Stimulated activated CD4-positive, alpha-beta T cell treated with anti-CD3 and anti-CD28 coated beads, Interleukin-4, amount 100 ng/mL, for 4 hours (primary cell): ENCODE measurements around the gene ANTKMT.
"Not testable (repeated sequence)": the region's sequence is repeated elsewhere in the genome, so short reads cannot be mapped to it uniquely, and the experiment has no call there.

Source experiments
- DNase-seq, 2 experiments: peaks; one replicate each; pipeline ENCODE4 v3.0.0-alpha.2; 2020

Gene ANTKMT

GRCh38 chr16:746637-747036 lies 25.7 kb downstream of the ANTKMT start:
- DNase-seq = no peak

GRCh38 chr16:747978-748746 lies 27.2 kb downstream of the ANTKMT start:
- DNase-seq = no peak

DNA sequence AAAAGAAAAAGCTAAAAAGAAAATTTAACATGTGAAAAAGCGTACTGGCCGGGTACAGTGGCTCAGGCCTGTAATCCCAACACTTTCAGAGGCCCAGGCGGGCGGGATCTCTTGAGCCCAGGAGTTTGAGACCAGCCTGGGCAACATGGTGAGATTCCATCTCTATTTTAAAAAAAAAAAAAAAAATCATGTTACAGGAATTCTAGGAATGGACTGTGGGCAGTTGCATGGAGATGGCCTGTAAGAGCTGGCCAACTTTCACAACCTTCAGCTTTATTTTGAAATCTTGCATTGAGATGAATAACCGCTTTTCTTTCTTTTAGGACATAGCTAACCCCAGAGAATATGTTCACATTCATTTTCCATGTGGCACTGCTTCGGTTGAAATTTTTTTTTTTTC lies 28.1 kb downstream of the ANTKMT start:
- no peak for DNase-seq

DNA sequence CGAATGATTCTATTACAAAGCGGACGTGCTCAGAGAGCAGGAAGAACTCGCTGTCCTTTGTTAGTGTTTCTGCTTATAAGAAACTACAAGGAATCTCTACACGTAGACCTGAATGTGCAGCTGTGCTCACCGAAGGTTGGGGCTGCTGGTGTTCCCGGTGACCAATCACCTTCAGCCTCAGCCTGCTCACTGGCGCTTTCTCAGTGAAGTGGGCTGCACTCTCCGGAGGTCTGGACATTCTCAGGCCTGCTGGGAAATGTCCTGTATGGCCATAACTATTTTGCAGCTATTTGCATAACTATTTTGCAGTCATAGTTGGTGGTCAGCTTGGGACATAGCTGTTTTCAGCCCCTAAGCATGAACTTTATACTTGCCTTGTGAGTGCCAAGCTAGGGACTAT lies 29.5 kb downstream of the ANTKMT start:
- no peak for DNase-seq

DNA sequence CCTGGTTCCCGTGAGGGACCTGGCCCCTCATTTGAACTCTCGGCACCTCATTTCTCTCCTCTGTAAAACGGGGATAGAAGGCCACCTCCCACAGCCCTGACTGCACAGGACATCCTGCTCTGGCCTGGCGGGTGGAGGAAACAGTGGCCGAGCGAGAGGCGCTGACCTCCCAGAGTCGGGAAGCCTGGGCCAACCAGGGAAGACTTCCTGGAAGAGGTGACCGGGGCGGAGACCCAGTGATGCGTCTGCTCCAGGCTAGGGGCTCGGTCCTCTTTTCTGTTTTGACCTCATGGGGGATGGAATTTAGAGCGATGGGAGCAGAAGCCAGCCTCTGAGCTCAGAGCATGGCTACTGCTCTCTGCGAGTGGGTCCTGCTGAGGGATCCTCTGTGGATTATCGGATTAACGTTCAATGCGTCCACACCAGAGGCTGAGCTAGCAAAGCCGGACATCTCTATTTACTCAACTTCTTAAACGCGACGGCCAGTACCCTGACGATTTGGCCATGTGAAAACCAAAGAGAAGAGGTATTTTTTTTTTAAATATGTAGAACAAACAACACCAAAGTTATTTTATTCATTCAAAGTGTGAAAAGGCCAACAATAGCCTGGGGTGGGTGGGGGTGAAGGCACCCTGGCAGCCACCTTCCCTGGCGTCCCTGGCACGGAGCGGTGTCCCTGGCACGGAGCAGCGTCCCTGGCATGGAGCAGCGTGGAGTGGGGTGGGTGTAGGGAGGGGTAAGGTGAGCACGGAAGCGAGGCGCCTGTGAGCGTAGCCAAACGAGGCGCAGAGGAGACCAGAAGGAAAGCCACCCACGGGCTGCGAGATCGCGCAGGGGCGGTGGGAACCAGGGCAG lies 30.4 kb downstream of the ANTKMT start:
- no peak for DNase-seq

GRCh38 chr16:752007-752312 lies 31.0 kb downstream of the ANTKMT start:
- no peak for DNase-seq

DNA sequence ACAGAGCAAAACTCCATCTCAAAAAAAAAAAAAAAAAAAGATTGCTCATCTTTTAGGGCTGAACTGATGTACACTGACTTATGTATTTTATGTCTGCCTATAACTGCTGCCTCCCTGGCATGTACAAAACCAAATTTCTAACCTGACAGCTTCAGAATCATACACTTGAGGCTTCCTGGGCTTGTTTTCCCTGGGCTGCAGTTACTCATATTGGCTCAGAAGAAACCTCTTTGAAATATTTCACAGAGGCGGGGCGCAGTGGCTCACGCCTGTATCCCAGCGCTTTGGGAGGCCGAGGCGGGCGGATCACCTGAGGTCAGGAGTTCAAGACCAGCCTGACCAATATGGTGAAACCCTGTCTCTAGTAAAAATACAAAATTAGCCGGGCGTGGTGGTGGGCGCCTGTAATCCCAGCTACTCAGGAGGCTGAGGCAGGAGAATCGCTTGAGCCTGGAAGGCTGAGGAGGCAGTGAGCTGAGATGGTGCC lies 33.2 kb downstream of the ANTKMT start:
- not testable (repeated sequence) for DNase-seq

- no peak for DNase-seq
These were observed 33.7 kb downstream of the ANTKMT start for GRCh38 chr16:754656-755055.

DNA sequence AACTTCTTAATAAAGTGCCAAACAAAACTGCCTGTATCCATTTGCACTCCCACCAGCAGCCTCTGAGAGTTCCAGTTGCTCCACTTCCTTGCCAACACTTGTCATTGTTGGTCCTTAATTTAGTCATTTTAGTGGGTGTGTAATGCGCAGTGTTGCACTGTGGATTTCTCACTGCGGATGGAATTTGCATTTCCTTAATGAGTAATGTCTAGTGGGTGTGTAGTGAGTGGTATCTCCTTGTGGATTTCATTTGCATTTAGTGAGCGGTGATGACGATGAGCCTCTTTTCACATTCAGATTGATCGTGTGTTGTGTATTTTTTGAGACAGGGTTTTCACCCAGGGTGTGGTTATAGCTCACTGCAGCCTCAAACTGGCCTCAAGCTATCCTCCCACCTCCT lies 35.5 kb downstream of the ANTKMT start:
- no peak for DNase-seq

DNA sequence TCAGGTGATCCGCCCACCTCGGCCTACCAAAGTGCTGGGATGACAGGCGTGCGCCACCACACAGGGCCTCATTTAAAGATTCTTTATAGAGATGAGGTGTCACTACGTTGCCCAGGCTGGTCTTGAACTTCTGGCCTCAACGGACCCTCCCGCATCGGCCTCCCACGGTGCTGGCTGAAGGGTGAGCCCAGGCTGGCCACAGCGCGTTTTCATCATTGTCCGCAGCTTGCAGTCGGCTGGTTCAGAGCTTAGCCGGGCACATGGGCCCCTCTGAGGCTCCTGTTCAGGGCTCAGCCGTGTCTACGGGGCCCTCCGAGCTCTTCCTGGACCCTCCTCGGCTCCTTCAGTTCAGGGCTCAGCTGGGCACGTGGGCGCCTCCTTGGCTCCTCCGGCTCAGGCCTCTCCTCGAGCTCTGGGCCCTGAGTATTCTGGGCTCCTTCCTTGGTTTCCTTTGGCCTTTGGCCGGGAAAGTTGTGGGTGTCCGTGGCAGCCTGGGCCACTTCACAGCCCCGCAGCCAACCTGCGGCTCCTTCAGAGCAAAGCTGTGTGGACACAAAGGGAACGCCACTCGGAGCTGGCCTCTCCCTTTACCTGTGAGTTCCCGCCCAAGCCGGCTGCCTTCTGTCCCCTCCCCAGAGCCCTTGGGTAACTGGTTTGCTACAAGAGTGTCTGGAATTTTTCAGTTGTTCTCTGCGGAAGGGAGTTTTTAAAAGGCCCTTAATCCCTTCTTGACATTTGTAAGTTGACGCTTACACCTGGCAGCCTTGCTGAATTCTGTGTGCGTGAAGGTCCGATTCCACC lies 38.4 kb downstream of the ANTKMT start:
- DNase-seq = no peak

DNA sequence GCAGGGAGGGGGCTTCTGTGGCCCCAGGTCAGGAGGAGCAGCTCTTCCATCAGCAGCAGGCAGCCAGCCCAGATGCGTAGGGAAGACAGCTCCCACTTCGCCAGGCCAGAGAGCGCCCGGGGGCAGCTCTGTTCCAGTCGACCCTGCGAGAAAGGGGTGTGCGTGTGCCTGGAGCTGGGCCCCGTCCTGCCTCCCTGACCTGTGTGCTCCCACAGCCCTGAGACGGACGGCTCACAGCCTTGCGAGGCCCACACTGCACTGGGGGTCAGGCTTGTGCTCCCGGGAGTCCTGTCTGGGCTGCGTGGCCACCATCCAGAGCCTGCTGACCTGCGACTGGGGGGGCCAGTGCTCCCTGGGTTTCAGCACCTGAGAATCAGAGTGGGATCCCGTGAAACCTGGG lies 39.1 kb downstream of the ANTKMT start:
- no peak for DNase-seq

- no peak for DNase-seq
These were observed 39.8 kb downstream of the ANTKMT start, which contains the start of gene MSLN for GRCh38 chr16:760545-761343. Gene MSLN (plus strand): TSS chr16:760734. CDS start chr16:762681, 1,947 bp downstream.

DNA sequence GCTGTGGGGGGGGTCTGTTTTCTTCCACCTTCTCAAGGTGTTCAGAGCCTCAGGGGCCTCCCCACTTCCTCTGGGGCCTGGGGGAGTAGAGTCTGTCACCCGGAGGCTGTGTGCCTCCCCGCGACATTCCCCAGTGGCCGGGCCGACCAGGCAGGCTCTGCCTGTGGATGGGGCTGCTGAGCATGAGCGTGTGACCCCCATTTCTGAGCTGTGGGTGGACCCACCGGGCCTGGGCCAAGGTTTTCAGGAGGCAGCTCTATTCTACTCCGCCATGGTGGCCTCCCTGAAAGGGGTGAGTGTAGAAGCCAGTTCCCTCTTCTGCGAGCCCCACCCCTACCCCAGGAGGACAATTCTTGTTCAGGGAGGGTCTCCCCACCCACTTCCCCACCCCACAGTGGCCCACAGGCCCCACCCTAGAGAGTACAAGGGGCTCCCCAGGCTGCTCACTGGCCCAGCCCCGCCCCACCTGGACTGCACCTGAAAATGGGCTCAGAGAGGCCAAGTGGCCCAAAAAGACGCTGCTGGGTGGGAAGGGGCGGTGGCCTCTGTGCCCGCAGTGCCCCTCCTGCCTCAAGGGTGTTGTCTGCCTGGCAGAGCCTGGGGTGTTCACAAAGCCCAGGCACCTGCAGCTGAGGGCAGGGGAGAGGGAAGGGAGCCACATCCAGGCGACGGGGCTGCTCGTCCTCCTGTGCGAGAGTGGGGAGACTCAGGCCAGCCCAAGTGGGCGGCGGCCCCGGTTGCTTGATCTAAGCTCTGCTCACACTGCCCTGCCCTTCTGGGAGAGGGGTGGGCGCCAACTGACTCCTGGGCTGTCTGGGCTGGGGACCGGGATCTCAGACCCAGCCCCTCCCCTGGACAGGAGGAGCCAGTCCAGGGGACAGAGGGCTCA lies 40.9 kb downstream of the ANTKMT start:
- no peak for DNase-seq

DNA sequence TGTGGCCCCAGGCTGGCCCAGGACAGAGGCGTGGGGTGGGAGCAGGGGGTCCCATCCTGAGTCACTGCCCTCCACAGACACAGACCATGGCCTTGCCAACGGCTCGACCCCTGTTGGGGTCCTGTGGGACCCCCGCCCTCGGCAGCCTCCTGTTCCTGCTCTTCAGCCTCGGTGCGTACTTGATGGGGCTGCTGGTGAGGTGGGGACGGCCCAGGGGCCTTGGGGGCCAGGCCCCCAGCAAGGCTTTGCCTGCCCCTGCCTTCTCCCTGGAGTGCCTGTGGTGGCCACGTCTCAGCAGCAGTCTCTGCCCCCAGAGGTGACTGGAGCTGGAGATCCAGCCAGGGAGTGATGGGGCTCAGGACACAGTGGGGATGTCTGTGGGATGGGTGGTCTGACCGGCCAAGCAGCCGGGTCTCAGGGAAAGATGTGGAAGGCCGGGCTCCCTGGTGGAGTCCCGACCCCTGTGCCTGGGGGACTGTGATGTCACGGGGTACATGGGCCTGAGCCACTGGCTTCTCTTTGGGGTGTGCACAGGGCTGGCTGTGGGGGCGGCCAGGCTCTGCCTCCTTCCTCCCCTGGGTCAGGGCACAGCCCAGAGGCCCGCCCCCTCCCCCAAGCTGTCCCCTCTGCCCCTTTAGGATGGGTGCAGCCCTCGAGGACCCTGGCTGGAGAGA lies 41.8 kb downstream of the ANTKMT start:
- DNase-seq = no peak

DNA sequence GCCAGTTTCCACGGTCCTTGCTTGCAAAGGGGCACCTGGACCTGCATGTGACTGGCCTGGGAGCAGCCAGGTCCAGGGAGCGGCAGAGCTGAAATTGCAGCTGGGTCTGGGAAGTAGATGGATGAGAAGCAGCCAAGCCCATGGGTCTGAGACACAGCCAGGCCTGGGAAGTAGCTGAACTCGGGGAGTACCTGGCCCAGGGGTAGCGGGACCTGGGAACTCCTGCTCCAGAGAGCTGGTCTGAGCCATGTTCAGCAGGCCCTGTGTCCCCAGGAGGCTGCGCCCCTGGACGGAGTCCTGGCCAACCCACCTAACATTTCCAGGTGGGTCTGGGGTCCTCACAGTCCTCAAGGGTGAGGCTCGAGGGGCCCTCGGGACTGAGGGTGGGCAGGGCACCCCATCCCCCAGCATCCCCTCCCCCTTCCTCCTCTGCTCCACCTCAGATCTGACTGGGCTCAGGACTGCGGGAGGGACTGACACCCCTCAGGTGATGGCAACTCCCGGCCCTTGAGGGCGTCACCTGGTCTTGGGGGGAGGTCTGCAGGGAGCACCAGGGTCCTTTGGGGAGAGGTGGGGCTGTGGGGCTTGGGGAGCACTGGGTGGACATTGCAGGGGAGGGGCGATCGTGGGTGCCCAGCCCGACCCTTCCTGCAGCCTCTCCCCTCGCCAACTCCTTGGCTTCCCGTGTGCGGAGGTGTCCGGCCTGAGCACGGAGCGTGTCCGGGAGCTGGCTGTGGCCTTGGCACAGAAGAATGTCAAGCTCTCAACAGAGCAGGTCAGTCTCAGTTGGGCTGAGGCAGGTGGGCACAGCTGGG lies 42.6 kb downstream of the ANTKMT start:
- no peak for DNase-seq

DNA sequence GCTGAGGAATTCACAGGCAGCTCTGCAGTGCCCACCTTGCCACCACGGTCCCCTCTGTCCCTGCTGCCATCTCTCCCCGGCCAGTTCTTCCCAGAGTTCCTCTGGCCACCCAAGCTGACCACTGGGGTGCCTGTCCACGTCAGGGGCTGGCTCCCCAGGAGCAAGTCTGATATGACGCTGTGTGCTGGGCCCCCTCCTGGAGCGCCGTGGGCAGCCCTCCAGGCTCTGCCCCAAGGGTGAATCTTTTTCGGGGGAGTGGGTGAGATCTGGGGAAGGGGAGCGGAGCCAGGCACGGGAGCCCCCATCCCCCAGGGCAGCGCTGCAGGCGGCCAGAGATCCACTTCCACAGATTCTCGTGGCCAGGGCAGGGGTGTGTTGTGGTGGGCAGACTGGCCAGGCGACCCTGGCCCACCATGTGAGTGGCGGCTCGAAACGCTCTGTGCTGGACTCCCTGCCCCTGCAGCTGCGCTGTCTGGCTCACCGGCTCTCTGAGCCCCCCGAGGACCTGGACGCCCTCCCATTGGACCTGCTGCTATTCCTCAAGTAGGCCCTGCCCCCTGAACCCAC lies 43.3 kb downstream of the ANTKMT start:
- no peak for DNase-seq

DNA sequence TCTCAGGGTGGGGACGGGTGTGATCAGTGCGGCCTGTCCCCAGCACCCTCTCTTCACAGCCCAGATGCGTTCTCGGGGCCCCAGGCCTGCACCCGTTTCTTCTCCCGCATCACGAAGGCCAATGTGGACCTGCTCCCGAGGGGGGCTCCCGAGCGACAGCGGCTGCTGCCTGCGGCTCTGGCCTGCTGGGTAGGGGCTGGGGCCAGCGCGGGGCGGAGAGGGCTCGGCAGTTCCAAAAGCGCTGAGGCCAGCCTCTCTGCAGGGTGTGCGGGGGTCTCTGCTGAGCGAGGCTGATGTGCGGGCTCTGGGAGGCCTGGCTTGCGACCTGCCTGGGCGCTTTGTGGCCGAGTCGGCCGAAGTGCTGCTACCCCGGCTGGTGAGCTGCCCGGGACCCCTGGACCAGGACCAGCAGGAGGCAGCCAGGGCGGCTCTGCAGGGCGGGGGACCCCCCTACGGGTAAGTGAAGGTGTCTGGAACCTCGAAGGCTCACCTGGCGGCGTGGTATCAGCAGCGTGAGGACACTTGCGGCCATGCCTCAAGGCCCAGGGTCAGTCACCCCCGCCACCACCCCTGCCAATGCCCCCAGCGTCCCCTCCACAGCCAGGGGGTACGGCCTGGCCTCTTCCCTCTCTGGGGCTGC lies 44.0 kb downstream of the ANTKMT start:
- no peak for DNase-seq

DNA sequence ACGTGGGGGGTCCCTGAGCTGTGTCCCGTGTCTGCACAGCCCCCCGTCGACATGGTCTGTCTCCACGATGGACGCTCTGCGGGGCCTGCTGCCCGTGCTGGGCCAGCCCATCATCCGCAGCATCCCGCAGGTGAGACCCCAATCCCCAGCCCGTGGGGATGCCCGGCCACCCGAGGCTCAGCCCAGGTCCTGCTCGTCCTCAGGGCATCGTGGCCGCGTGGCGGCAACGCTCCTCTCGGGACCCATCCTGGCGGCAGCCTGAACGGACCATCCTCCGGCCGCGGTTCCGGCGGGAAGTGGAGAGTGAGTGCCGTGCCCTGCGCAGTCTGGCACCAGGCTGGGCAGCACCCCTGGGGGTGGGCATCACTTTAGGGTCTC lies 44.5 kb downstream of the ANTKMT start:
- DNase-seq = no peak
